IMR-90 (cell line): ENCODE measurements around the gene MIER3. TPM values are rescaled to one million over a fixed set of nuclear protein-coding genes. Genes with fewer than 3 reads are reported as not detected.

Source experiments
- ATAC-seq: fragments of 200-7000 bp; cut with Tn5 transposase; 2 replicates; pipeline ENCODE4 v1.9.1; 2020; ENCODE audit warnings: low read depth, mild to moderate bottlenecking, moderate library complexity
- BruUV-seq: library from RNA; stranded (reverse); fragments of 400-500 nt; replicated peaks from 2 replicates; lab custom pipeline; 2021; lab: Mats Ljungman, UMichigan
- CTCF ChIA-PET: fragments of 300-600 bp; formaldehyde crosslinking; extraction: SDS; loops from one replicate; lab custom pipeline; 2021; ENCODE audit warnings: antibody characterized with exemption; lab: Yijun Ruan, JAX
- POLR2A ChIA-PET: fragments of 300-600 bp; sonication (Branson Sonifier 250); formaldehyde crosslinking; loops from one replicate; lab custom pipeline; 2022; ENCODE audit warnings: antibody characterized with exemption; ENCODE audit not compliant: unreplicated experiment; lab: Charles Lee
- DNase-seq: peaks from one replicate; pipeline ENCODE4 v3.0.0; 2013
- H2AFZ ChIP-seq: replicated peaks from 2 replicates; pipeline ENCODE3; 2013; ENCODE audit warnings: low read length, mild to moderate bottlenecking; ENCODE audit not compliant: poor library complexity
- H2AK5ac ChIP-seq: 2 replicates; pipeline ENCODE4 v1.6.1; 2013; ENCODE audit warnings: low read depth, low read length, inconsistent platforms
- H2AK9ac ChIP-seq: replicated peaks from 2 replicates; pipeline ENCODE3; 2013; ENCODE audit warnings: mild to moderate bottlenecking, low read depth, low read length, moderate library complexity; ENCODE audit not compliant: poor library complexity
- H2BK120ac ChIP-seq: 2 replicates; pipeline ENCODE4 v1.6.1; 2013; ENCODE audit warnings: low read depth, low read length, inconsistent platforms
- H2BK15ac ChIP-seq: 3 replicates; pipeline ENCODE4 v1.6.1; 2013; ENCODE audit warnings: low read depth, low read length, inconsistent platforms
- H2BK20ac ChIP-seq: 2 replicates; pipeline ENCODE4 v1.6.1; 2013; ENCODE audit warnings: low read depth, mild to moderate bottlenecking, inconsistent platforms, low read length, moderate library complexity
- H2BK5ac ChIP-seq: 2 replicates; pipeline ENCODE4 v1.6.1; 2013; ENCODE audit warnings: mild to moderate bottlenecking, low read depth, low read length, inconsistent platforms; ENCODE audit not compliant: poor library complexity, severe bottlenecking
- H3K14ac ChIP-seq: replicated peaks from 2 replicates; pipeline ENCODE4 v1.6.1; 2013; ENCODE audit warnings: low read depth, low read length, inconsistent platforms
- H3K18ac ChIP-seq: 2 replicates; pipeline ENCODE4 v1.6.1; 2013; ENCODE audit warnings: low read depth, low read length, control low read depth
- H3K23ac ChIP-seq: 2 replicates; pipeline ENCODE4 v1.6.1; 2013; ENCODE audit warnings: low read depth, low read length, inconsistent platforms
- H3K27ac ChIP-seq: 2 replicates; pipeline ENCODE4 v1.5.1; 2013; ENCODE audit warnings: mild to moderate bottlenecking, control low read depth, low read length; ENCODE audit not compliant: insufficient read depth
- H3K27me3 ChIP-seq: 2 replicates; pipeline ENCODE4 v1.6.1; 2013; ENCODE audit warnings: low read length; ENCODE audit not compliant: control insufficient read depth, insufficient read depth
- H3K36me3 ChIP-seq: 2 replicates; pipeline ENCODE4 v1.6.1; 2013; ENCODE audit warnings: low read length, mixed read lengths; ENCODE audit not compliant: control insufficient read depth, insufficient read depth
- H3K4ac ChIP-seq: 2 replicates; pipeline ENCODE4 v1.6.1; 2013; ENCODE audit warnings: low read depth, low read length, inconsistent platforms
- H3K4me1 ChIP-seq: 2 replicates; pipeline ENCODE4 v1.6.1; 2013; ENCODE audit warnings: low read length, mixed read lengths; ENCODE audit not compliant: control insufficient read depth, insufficient read depth
- H3K4me2 ChIP-seq: 2 replicates; pipeline ENCODE4 v1.6.1; 2013; ENCODE audit warnings: low read depth, mild to moderate bottlenecking, control low read depth, low read length, moderate library complexity
- H3K4me3 ChIP-seq: 2 replicates; pipeline ENCODE4 v1.5.1; 2013; ENCODE audit warnings: low read depth, mild to moderate bottlenecking, control low read depth, low read length, moderate library complexity; ENCODE audit not compliant: insufficient read depth
- H3K56ac ChIP-seq: 2 replicates; pipeline ENCODE4 v1.6.1; 2013; ENCODE audit warnings: low read length, inconsistent platforms; ENCODE audit not compliant: insufficient read depth; ENCODE audit errors: extremely low read depth
- H3K79me1 ChIP-seq, 2 experiments: 2 replicates each; pipeline ENCODE4 v1.6.1; 2013; ENCODE audit warnings: low read length in 2 of 2, inconsistent platforms in 1 of 2, low read depth in 1 of 2
- H3K9ac ChIP-seq: 2 replicates; pipeline ENCODE4 v1.6.1; 2013; ENCODE audit warnings: low read depth, low read length, control low read depth
- H3K9me1 ChIP-seq: 2 replicates; pipeline ENCODE4 v1.6.1; 2013; ENCODE audit warnings: low read length, inconsistent platforms; ENCODE audit not compliant: insufficient read depth
- H3K9me3 ChIP-seq: 2 replicates; pipeline ENCODE4 v1.6.1; 2013; ENCODE audit warnings: low read length; ENCODE audit not compliant: control insufficient read depth, insufficient read depth
- H4K20me1 ChIP-seq: 2 replicates; pipeline ENCODE4 v1.6.1; 2013; ENCODE audit warnings: low read length, inconsistent platforms; ENCODE audit not compliant: insufficient read depth
- H4K5ac ChIP-seq: 2 replicates; pipeline ENCODE4 v1.6.1; 2013; ENCODE audit warnings: mild to moderate bottlenecking, low read depth, low read length, control low read depth
- H4K8ac ChIP-seq, 2 experiments: 2 replicates each; pipeline ENCODE4 v1.6.1; 2013; ENCODE audit warnings: low read depth in 2 of 2, low read length in 2 of 2, control low read depth in 1 of 2, inconsistent platforms in 1 of 2
- H4K91ac ChIP-seq: 2 replicates; pipeline ENCODE4 v1.6.1; 2013; ENCODE audit warnings: low read depth, low read length, inconsistent platforms; ENCODE audit not compliant: insufficient read depth
- BHLHE40 ChIP-seq: fragments of 150-350 bp; IDR thresholded peaks from 2 replicates; pipeline ENCODE4 v1.6.1; 2016; ENCODE audit warnings: mild to moderate bottlenecking, low read depth, low read length
- MAZ ChIP-seq: IDR thresholded peaks from 2 replicates; pipeline ENCODE4 v1.6.1; 2012; ENCODE audit warnings: low read depth, mild to moderate bottlenecking, low read length, improper control_type of control experiment, moderate library complexity, borderline replicate concordance
- MXI1 ChIP-seq: IDR thresholded peaks from 2 replicates; pipeline ENCODE4 v1.6.1; 2012; ENCODE audit warnings: low read depth, mild to moderate bottlenecking, low read length, moderate library complexity, borderline replicate concordance
- POLR2A ChIP-seq: IDR thresholded peaks from 2 replicates; pipeline ENCODE4 v1.6.1; 2012; ENCODE audit warnings: mild to moderate bottlenecking, low read depth, low read length
- RCOR1 ChIP-seq: IDR thresholded peaks from 2 replicates; pipeline ENCODE4 v1.6.1; 2012; ENCODE audit warnings: mild to moderate bottlenecking, low read length, improper control_type of control experiment; ENCODE audit not compliant: insufficient replicate concordance
- RFX5 ChIP-seq: IDR thresholded peaks from 2 replicates; pipeline ENCODE4 v1.8.0; 2012; ENCODE audit warnings: low read depth, mild to moderate bottlenecking, low read length, moderate library complexity
- whole genome bisulfite sequencing, 2 experiments: methylation state at CpG; one replicate each; pipeline versions ENCODE4 v1.1.5 to v1.1.7; 2013; ENCODE audit warnings: missing lambda C conversion rate in 2 of 2; ENCODE audit not compliant: insufficient read length in 1 of 2; ENCODE audit errors: extremely low coverage in 2 of 2; 5-methylcytosine and 5-hydroxymethylcytosine counted together
- dilution Hi-C: fragments of 300-500 bp; cut with HindIII; formaldehyde crosslinking; loops from one replicate; pipeline ENCODE4 v1.14.3; 2018; ENCODE audit warnings: low sequenced_read_pairs; ENCODE audit not compliant: unreplicated experiment
- in situ Hi-C: fragments of 300-500 bp; cut with MboI; formaldehyde crosslinking; loops from 3 replicates; pipeline ENCODE4 v1.14.3; 2019; ENCODE audit warnings: low sequenced_read_pairs, inconsistent platforms, mixed read lengths
- intact Hi-C: fragments of 100-400 bp; cut with micrococcal nuclease; formaldehyde crosslinking; loops from 2 replicates; pipeline ENCODE4 v1.10.0; 2022
- polyA plus RNA-seq, 3 experiments: library from polyadenylated mRNA; depleted of rRNA; stranded (reverse); fragments of >200 nt; gene quantifications; 2 replicates each; pipeline ENCODE4 v1.2.3, GENCODE V29; 2012; ENCODE audit warnings: low replicate concordance in 1 of 3
- total RNA-seq: library from RNA; depleted of rRNA; stranded (reverse); fragments of >200 nt; gene quantifications from 2 replicates; pipeline ENCODE4 v1.2.3, GENCODE V29; 2012
- TF ChIP-seq, protein P1 (sequence below): fragments of 150-350 bp; IDR thresholded peaks from 2 replicates; pipeline ENCODE4 v1.6.1; 2017; ENCODE audit warnings: mild to moderate bottlenecking, antibody characterized with exemption, low read length, low read depth

MIER3 gene
- total and polyA plus RNA-seq, 2 of the 4 experiments (the other 2 are of a cell fraction), result 6.4 to 22.9 TPM

DNA sequence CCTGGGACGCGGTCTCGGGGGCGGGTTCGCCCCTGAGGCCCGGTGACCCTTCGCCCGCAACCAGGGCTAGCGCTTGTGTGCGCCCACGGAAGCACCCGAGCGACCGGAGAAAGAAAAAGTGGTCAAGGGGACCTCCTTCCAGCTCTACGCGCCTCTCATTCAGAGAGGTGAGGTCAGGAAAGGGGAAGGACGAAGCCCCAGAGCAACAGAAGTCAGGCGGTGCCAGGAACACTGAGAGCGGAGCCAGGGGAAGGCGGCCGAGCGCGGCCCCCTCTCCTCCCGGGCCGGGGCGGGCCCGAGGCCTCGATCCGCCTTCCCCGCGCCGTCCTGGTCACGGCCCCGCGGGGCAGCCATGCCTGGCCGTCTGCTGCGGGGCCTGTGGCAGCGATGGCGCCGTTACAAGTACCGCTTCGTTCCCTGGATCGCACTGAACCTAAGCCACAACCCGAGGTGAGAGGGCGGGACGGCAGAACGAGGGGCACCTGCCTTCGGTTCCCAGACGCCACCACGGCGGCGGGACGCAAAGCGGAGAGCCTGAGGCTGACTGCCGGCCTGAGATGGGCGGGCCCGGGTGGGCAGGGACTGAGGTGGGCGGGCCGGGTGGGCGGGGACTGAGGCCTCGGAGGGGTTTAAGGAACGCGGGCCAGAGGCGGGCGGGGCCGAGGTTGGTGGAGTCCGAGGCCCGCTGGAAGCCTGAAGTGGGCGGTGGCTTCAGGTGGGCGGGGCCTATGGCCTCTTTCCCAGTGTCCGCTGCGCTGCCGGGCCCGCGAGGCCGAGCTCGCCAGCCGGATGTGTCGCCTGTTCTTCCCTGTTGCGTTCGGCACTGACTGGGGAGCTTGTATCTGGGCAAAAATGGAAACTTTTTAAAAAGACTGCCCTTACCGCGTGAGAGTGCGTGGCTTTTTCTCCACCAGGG lies 42.4 kb downstream of the MIER3 start, which contains the start of gene SETD9:
SETD9 (plus strand) TSS at position 303 of the 916 bp plus-strand sequence; CDS start at position 353, 50 bp downstream.
- WGBS, 2 experiments, result 3% methylated on average over 13 of the region's 84 CpGs; no CpG with 5 or more reads in 1 of the 2 experiments
- Histone ChIP-seq H3K18ac (peak within 1 kb of the TSS; percentile 59), H3K4me3 (peak within 1 kb of the TSS; percentile 91), H3K27ac (peak within 1 kb of the TSS; percentile 79), H3K27me3 (no peaks in the 10 kb centered on the region), H3K9ac (peak within 1 kb of the TSS; percentile 81), H2BK20ac (0 out of 2 replicates have a peak within 1 kb of the TSS, but pooled peaks have one; percentile 29), H3K4ac (peak within 1 kb of the TSS; percentile 88), H3K79me1 (peaks cover 0 to 3% of the 10 kb centered on the region in 2 experiments; a peak in 1 of 4 replicates), H3K4me1 (no peaks in the 10 kb centered on the region), H3K9me1 (no peaks in the 10 kb centered on the region), H3K23ac (peak within 1 kb of the TSS; percentile 86), H2AFZ (peak within 1 kb of the TSS; percentile 98), H2AK9ac (peak within 1 kb of the TSS; percentile 80), H2AK5ac (no peak within 1 kb of the TSS), H4K91ac (peak within 1 kb of the TSS; percentile 85), H3K56ac (peak within 1 kb of the TSS; percentile 88), H4K5ac (peak within 1 kb of the TSS; percentile 68), H4K8ac (peak within 1 kb of the TSS; percentile 65 to 94), H2BK5ac (peak within 1 kb of the TSS; percentile 81), H3K36me3 (no peaks in the 10 kb centered on the region), H2BK15ac (no peak within 1 kb of the TSS; the same call in 2 of the 3 replicates), H3K4me2 (peak within 1 kb of the TSS; percentile 85), H4K20me1 (no peaks in the 10 kb centered on the region), H2BK120ac (peak within 1 kb of the TSS; percentile 69), H3K14ac (peak within 1 kb of the TSS; percentile 88), H3K9me3 (no peaks in the 10 kb centered on the region)
- peak; percentile 96 for DNase-seq
- no TSS peak for BruUV-seq
- ChIA-PET POLR2A (no interaction called here), CTCF (no interaction called here)
- no peak for TF ChIP-seq RFX5
- TF ChIP-seq BHLHE40, result no peak
- peak; percentile 30; the same call in 1 of the 2 replicates for TF ChIP-seq MAZ
- TF ChIP-seq MXI1, result peak; percentile 77
- TF ChIP-seq, protein P1, sequence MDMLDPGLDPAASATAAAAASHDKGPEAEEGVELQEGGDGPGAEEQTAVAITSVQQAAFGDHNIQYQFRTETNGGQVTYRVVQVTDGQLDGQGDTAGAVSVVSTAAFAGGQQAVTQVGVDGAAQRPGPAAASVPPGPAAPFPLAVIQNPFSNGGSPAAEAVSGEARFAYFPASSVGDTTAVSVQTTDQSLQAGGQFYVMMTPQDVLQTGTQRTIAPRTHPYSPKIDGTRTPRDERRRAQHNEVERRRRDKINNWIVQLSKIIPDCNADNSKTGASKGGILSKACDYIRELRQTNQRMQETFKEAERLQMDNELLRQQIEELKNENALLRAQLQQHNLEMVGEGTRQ, result no peak
- no peak for TF ChIP-seq RCOR1
- peak; percentile 95 for TF ChIP-seq POLR2A
- intact Hi-C loops (loop anchor here (2.0 kb wide), 1 partner anchor 311 kb away; no protein-coding TSS in a partner anchor), in situ Hi-C loops (loop anchor here (25.0 kb wide), 1 partner anchor 1553 kb away; the partner anchor contains the start of gene PLK2), dilution Hi-C loops (no loop called here)
- ATAC-seq, result peak; percentile 94
